LNCaP clone FGC (cell line): ENCODE measurements around the gene ASTN2.

Experiments
- DNase-seq: peaks from one replicate; pipeline ENCODE4 v3.0.0-alpha.2; 2011; ENCODE audit warnings: low read depth
- H3K4me3 ChIP-seq: 2 replicates; pipeline ENCODE4 v1.5.1; 2011; ENCODE audit warnings: mild to moderate bottlenecking, low read depth, low read length, control low read depth
- TF ChIP-seq, protein P1 (sequence below): IDR thresholded peaks from 2 replicates; pipeline ENCODE4 v1.5.1; 2012; ENCODE audit warnings: mild to moderate bottlenecking; ENCODE audit not compliant: control insufficient read depth, insufficient read depth; ENCODE audit errors: extremely low read depth

The ASTN2 gene

DNA sequence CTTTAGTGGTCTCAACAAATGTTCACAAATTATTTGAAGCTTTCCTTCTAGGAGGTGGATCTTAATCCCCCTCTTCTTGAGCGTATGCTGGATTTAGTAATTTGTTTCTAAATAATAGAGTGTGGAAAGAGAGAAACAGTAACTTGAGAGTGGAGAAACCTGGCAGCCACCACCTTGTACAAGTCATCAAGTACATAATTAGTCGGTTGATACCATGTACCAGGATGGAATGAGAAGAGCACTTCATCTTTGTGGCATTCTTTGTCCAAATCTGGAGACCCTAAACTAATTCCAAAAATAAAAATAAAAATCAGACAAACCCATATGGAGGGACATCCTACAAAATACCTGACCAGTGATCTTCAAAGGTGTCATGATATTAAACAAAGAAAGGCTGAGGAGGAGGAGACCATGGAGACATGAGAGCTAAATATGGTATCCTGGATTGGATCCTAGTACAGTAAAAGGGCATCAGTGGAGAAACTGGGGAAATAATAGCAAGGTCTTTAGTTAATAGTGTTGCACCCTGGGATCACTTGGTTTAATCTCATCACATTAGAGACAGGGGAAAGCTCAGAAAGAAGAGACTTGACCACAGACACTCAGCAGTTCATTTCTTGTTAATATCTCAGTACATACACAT lies 147.9 kb downstream of the ASTN2 start:
- H3K4me3 ChIP-seq, result no peak overlapping the region
- DNase-seq, result no peak
- TF ChIP-seq, protein P1, sequence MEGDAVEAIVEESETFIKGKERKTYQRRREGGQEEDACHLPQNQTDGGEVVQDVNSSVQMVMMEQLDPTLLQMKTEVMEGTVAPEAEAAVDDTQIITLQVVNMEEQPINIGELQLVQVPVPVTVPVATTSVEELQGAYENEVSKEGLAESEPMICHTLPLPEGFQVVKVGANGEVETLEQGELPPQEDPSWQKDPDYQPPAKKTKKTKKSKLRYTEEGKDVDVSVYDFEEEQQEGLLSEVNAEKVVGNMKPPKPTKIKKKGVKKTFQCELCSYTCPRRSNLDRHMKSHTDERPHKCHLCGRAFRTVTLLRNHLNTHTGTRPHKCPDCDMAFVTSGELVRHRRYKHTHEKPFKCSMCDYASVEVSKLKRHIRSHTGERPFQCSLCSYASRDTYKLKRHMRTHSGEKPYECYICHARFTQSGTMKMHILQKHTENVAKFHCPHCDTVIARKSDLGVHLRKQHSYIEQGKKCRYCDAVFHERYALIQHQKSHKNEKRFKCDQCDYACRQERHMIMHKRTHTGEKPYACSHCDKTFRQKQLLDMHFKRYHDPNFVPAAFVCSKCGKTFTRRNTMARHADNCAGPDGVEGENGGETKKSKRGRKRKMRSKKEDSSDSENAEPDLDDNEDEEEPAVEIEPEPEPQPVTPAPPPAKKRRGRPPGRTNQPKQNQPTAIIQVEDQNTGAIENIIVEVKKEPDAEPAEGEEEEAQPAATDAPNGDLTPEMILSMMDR, result no peak

DNA sequence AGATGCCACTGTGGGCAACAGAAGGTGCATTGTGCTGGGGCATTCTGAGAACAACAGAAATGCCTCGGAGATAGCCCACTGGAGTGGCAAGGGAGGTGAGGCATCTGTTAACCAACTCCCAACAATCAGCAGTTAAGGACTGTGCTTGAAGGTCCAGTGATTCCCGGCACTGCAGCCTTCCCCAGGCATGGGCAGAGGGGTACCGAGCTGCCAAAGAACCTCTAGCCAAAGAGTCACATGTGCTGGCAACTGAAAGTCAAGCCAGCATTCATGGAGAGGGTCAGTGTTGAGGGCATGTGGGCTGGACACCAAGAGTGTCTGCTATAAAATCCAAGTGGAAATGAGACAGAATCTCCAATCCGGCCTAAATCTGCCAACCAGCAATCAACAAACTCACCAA lies 149.6 kb downstream of the ASTN2 start:
- TF ChIP-seq, protein P1, result no peak
- no peak overlapping the region for H3K4me3 ChIP-seq
- no peak for DNase-seq

DNA sequence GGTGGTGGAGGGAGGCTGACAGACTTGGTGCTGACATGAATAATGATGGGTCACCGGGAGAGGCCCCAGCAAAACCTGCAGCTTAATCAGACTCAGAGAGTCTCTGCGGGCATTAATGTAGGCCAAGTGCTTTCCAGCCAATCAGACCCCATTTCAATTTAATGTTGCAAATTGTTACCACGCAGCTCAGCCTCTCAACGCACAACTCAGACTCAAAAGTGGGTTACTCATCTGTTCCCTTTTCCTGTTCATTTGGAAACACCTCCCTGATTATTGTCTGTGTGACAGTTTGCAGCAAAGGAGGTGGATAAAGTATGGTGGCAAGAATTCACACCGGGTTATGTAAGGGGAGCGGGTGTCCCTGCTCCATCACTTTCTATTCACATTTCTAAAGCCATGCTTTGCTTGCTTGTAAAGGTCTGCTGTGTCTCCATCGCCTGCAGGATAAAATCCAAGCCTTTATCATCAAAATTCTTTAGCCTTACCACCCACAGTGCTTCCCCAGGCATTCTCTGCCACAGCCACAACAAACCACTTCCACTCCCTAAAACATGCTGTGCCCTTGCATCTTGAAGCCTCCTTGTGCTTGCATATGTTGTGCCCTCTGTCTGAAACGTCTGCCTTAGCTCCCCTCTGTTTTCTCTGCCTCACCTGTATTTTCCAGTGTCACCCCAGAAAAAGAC lies 156.5 kb downstream of the ASTN2 start:
- TF ChIP-seq, protein P1, result no peak
- no peak overlapping the region for H3K4me3 ChIP-seq

DNA sequence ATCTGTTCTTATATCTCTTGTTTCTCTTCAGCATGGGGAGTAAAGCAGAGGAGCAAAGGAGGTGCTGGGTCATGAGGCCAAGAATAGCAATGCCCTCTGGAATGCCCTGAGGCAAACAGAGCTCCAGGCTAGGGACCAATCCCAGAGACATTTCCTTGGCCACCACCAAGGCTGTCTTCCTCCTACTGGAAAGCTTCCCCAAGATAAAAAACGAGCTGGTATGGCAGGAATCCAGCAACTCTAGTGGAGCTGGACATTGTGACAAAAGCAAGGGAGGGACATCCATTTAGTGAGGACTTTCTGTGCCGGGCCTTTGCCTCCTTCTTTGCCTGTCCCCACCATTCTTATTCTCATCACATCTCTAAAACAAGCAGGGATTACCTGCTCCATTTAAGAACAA lies 161.6 kb downstream of the ASTN2 start:
- DNase-seq, result no peak
- H3K4me3 ChIP-seq, result no peak overlapping the region
- TF ChIP-seq, protein P1, result no peak

More for the DNA sequence above, 156.5 kb downstream of the ASTN2 start:
- no peak for DNase-seq

DNA sequence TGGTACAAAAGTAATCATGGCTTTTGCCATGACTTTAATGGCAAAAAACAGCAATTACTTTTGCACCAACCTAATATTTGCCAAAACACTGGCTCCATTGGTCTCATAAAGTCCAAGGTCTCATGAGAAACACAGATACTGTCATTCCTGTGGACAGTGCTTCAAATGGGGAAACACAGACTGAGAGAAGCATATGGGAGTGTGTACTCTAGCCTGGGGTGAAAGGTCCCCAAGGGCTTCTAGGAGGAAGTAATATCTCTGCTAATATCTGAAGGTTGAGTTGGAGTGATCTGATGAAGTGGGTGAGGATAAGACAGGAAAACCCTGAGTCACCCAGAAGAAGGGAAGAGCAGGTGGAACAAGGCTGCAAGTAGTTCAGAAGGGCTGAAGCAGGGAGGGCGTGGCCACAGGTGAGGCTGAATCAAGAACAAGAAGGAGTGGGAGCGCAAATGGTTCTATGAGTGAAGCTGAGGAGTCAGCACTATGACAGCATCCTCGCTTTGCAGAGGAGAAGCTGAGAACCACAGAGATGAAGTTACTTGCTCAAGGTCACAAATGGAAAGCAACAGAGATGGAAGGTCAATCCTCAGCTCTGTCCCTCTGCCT lies 164.1 kb downstream of the ASTN2 start:
- TF ChIP-seq, protein P1, result no peak
- DNase-seq, result no peak

DNA sequence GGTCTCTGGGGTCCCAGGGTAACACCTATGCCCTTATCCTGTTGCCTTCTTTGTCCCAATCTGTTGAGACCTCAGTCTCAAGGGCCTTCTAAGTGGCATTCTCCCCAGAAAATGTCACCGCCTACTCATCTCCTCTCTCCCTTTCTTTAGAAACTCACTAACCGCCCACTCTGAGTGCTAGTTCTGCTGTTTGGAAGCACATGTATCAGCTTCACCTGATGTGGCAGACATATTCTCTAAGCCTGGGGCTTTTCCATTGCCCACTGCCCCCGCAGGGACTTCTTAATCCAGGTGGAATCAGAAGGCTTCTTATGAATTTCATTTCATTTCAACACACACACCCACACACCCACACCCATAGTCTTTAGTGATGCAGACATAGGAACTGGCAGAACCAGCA lies 165.1 kb downstream of the ASTN2 start:
- DNase-seq, result no peak
- H3K4me3 ChIP-seq, result no peak overlapping the region
- TF ChIP-seq, protein P1, result no peak

More for the DNA sequence above, 164.1 kb downstream of the ASTN2 start:
- no peak overlapping the region for H3K4me3 ChIP-seq
